Right lobe of liver (tissue), 6 donors: Measurements from ENCODE around the gene SOST. TPM values are rescaled to one million over a fixed set of nuclear protein-coding genes. Genes with fewer than 3 reads are reported as not detected.

ENCODE experiments used
- ATAC-seq, 4 donors: fragments of 200-7000 bp; cut with Tn5 transposase; one replicate each; pipeline ENCODE4 v1.9.1; 2020; ENCODE audit warnings: mild to moderate bottlenecking in 4 of 4, moderate library complexity in 4 of 4
- DNase-seq, 3 donors: peaks; one replicate each; pipeline ENCODE4 v3.0.0-alpha.2; 2020
- H3K27ac ChIP-seq, 3 donors: fragments of 200-600 bp; one replicate each; pipeline ENCODE4 v1.8.0; 2022
- H3K27me3 ChIP-seq, 2 donors: fragments of 200-600 bp; one replicate each; pipeline ENCODE4 v1.8.0; 2022
- H3K36me3 ChIP-seq, 4 donors: fragments of 200-600 bp; sonication (generic) in 1 of 4; one replicate each; pipeline versions ENCODE4 v1.5.1 to v1.8.0; 2017 to 2022; ENCODE audit warnings: control low read depth in 1 of 4
- H3K4me1 ChIP-seq, 4 donors: fragments of 200-600 bp; sonication (generic) in 1 of 4; one replicate each; pipeline versions ENCODE4 v1.5.1 to v1.8.0; 2017 to 2022; ENCODE audit warnings: control low read depth in 1 of 4
- H3K4me3 ChIP-seq, 3 donors: fragments of 200-600 bp; one replicate each; pipeline ENCODE4 v1.8.0; 2022
- H3K9me3 ChIP-seq, 4 donors: fragments of 200-600 bp; sonication (generic) in 1 of 4; one replicate each; pipeline versions ENCODE4 v1.5.1 to v1.8.0; 2017 to 2022; ENCODE audit warnings: control low read depth in 1 of 4
- CTCF ChIP-seq, 4 donors: fragments of 200-600 bp in 3 of 4; fragments of 450-650 bp in 1 of 4; IDR thresholded peaks; one replicate each; pipeline versions ENCODE4 v1.5.1 to v1.8.0; 2016 to 2022; ENCODE audit warnings: antibody characterized with exemption in 4 of 4, mild to moderate bottlenecking in 2 of 4
- POLR2A ChIP-seq: fragments of 450-650 bp; IDR thresholded peaks from one replicate; pipeline ENCODE4 v1.6.1; 2017; ENCODE audit warnings: antibody characterized with exemption, mild to moderate bottlenecking
- WGBS: methylation state at CpG from one replicate; pipeline ENCODE4 v1.1.6; 2018; ENCODE audit warnings: low coverage, low lambda C conversion rate; ENCODE audit not compliant: insufficient coverage; ENCODE audit errors: missing lambda C conversion rate; 5-methylcytosine and 5-hydroxymethylcytosine counted together
- intact Hi-C, 2 donors: fragments of 100-400 bp; cut with DNase I; formaldehyde crosslinking; loops; one replicate each; pipeline versions ENCODE4 v1.11.2 to v1.14.1; 2022
- total RNA-seq, 6 experiments: library from RNA; depleted of rRNA in 2 of 6; stranded (reverse); fragments of >200 nt in 2 of 6; fragmentation: NEBNext Ultra II Directional in 3 of 6; extraction: Animal tissue kit (Norgen Biotek cat#: 25700) in 3 of 6; gene quantifications; one replicate each; pipeline versions ENCODE4 v1.1.0 to v1.2.4, GENCODE V29; 2016 to 2023
- donor health status: DM: no; HTN: yes; CAD: no.
- donor health status: DM: no; HTN: no; CAD: no.
- donor health status: DM: no; HTN: no; CAD: no.
- donor health status: DM: no; HTN: yes; CAD: no.
- donor health status: DM: no; HTN: yes; CAD: no.

Gene SOST
- total RNA-seq, 6 experiments from 2014 or later: not detected

GRCh38 chr17:43784628-43785101 lies 26.1 kb upstream of the SOST start:
- peaks cover 0 to 10% (median 0%) of the 10 kb centered on the region in 4 donors for H3K4me1 ChIP-seq
- H3K4me3 ChIP-seq: no peak overlapping the region
- ATAC-seq (no peak), DNase-seq (no peak)
- TF ChIP-seq POLR2A (no peak), CTCF (IDR thresholded peaks at IDR 0.05) (no peak)
- no peaks in the 10 kb centered on the region for H3K36me3 ChIP-seq
- no peak overlapping the region for H3K27ac ChIP-seq
- intact Hi-C loops: loop anchor here in 1 of 2 donors (10.0 kb wide), 1 partner anchor 60 kb away; the partner anchor contains the start of gene CD300LG
- no peaks in the 10 kb centered on the region for H3K9me3 ChIP-seq
- no peaks in the 10 kb centered on the region for H3K27me3 ChIP-seq
- 63% methylated on average over 5 of the region's 5 CpGs for WGBS

- ATAC-seq: no peak
- Histone ChIP-seq H3K9me3 (no peaks in the 10 kb centered on the region), H3K4me1 (peaks cover 0 to 12% (median 0%) of the 10 kb centered on the region in 4 donors), H3K4me3 (no peak overlapping the region), H3K27ac (no peak overlapping the region), H3K36me3 (no peaks in the 10 kb centered on the region), H3K27me3 (no peaks in the 10 kb centered on the region)
- DNase-seq: no peak
- intact Hi-C loops: loop anchor here in 1 of 2 donors (10.0 kb wide), 1 partner anchor 61 kb away; the partner anchor contains the start of gene CD300LG
- 83% methylated on average over 2 of the region's 2 CpGs for WGBS
- TF ChIP-seq CTCF (IDR thresholded peaks at IDR 0.05) (no peak), POLR2A (no peak)
These were observed 25.5 kb upstream of the SOST start for GRCh38 chr17:43784068-43784467.

GRCh38 chr17:43782913-43783680 lies 24.5 kb upstream of the SOST start:
- 49% methylated on average over 11 of the region's 15 CpGs for WGBS
- DNase-seq: no peak
- H3K27ac ChIP-seq: no peak overlapping the region
- intact Hi-C loops: loop anchor here in 1 of 2 donors (10.0 kb wide), 1 partner anchor 62 kb away; the partner anchor contains the start of gene CD300LG
- H3K9me3 ChIP-seq: no peaks in the 10 kb centered on the region
- ATAC-seq: no peak
- no peak overlapping the region for H3K4me3 ChIP-seq
- H3K27me3 ChIP-seq: no peaks in the 10 kb centered on the region
- TF ChIP-seq POLR2A (no peak), CTCF (IDR thresholded peaks at IDR 0.05) (no peak)
- H3K36me3 ChIP-seq: no peaks in the 10 kb centered on the region
- peaks cover 0 to 12% (median 0%) of the 10 kb centered on the region in 4 donors for H3K4me1 ChIP-seq

- Histone ChIP-seq H3K9me3 (no peaks in the 10 kb centered on the region), H3K4me1 (peaks cover 0 to 38% (median 13%) of the 10 kb centered on the region in 4 donors), H3K36me3 (peaks cover 0 to 4% (median 0%) of the 10 kb centered on the region in 4 donors), H3K27me3 (no peaks in the 10 kb centered on the region), H3K27ac (peak within 1 kb of the TSS in 2 of 3 donors; percentile 100), H3K4me3 (peak within 1 kb of the TSS; percentile 95 to 99 (median 98))
- DNase-seq (no peak), ATAC-seq (no peak)
- WGBS: 56% methylated on average over 7 of the region's 7 CpGs
- TF ChIP-seq CTCF (IDR thresholded peaks at IDR 0.05) (no peak), POLR2A (no peak)
- intact Hi-C loops: loop anchor here in 1 of 2 donors (10.0 kb wide), 1 partner anchor 65 kb away; the partner anchor contains the start of gene CD300LG
These were observed 21.5 kb upstream of the SOST start, which contains the start of gene CFAP97D1 for GRCh38 chr17:43780135-43780534. CFAP97D1 (plus strand) TSS chr17:43780435; CDS start chr17:43780463, 28 bp downstream.
